Large intestine (tissue), 3 donors: ENCODE data around the gene TECPR2. TPM values are rescaled to one million over a fixed set of nuclear protein-coding genes. Genes with fewer than 3 reads are reported as not detected.
"Not testable (repeated sequence)": the region's sequence is repeated elsewhere in the genome, so short reads cannot be mapped to it uniquely, and the experiment has no call there.

Experiments used
- DNase-seq, 2 donors: peaks; one replicate each; pipeline versions ENCODE4 v3.0.0 to v3.0.0-alpha.2; 2013
- H3K27ac ChIP-seq: one replicate; pipeline ENCODE4 v1.5.1; 2013; ENCODE audit warnings: low read length
- H3K27me3 ChIP-seq: 2 replicates; pipeline ENCODE4 v1.6.1; 2013; ENCODE audit warnings: low read length; ENCODE audit not compliant: control insufficient read depth, insufficient read depth
- H3K36me3 ChIP-seq: 2 replicates; pipeline ENCODE4 v1.6.1; 2013; ENCODE audit warnings: low read length; ENCODE audit not compliant: control insufficient read depth, insufficient read depth
- H3K4me1 ChIP-seq: one replicate; pipeline ENCODE4 v1.6.1; 2013; ENCODE audit warnings: low read length; ENCODE audit not compliant: control insufficient read depth, insufficient read depth
- H3K4me3 ChIP-seq: one replicate; pipeline ENCODE4 v1.5.1; 2013; ENCODE audit warnings: low read length
- H3K9me3 ChIP-seq: one replicate; pipeline ENCODE4 v1.6.1; 2013; ENCODE audit warnings: mild to moderate bottlenecking, low read depth, low read length, moderate library complexity; ENCODE audit not compliant: control insufficient read depth
- WGBS: methylation state at CpG from one replicate; pipeline ENCODE4 v1.1.5; 2013; ENCODE audit warnings: low lambda C conversion rate; ENCODE audit not compliant: insufficient coverage; 5-methylcytosine and 5-hydroxymethylcytosine counted together
- polyA plus RNA-seq: library from polyadenylated mRNA; unstranded; fragments of 120-200 nt; gene quantifications from one replicate; pipeline ENCODE4 v1.2.1, GENCODE V29; 2013

TECPR2 gene
- polyA plus RNA-seq, 1 donor: 10.6 TPM

GRCh38 chr14:102320033-102320660 lies 42.6 kb upstream of the TECPR2 start:
- DNase-seq: peak in 1 of 2 donors; percentile 64
- no peaks in the 10 kb centered on the region for H3K27me3 ChIP-seq
- H3K36me3 ChIP-seq: no peaks in the 10 kb centered on the region
- peaks cover 51% of the 10 kb centered on the region for H3K4me1 ChIP-seq
- peak overlapping the region; percentile 91 for H3K4me3 ChIP-seq
- no peaks in the 10 kb centered on the region for H3K9me3 ChIP-seq
- H3K27ac ChIP-seq: peak overlapping the region; percentile 94
- no CpG with 5 or more reads among the region's 30 CpGs for WGBS

GRCh38 chr14:102320671-102321455 lies 41.9 kb upstream of the TECPR2 start:
- 50% methylated on average over 1 of the region's 17 CpGs for WGBS
- peak overlapping the region; percentile 94 for H3K27ac ChIP-seq
- peaks cover under 1% of the 10 kb centered on the region for H3K36me3 ChIP-seq
- peaks cover 51% of the 10 kb centered on the region for H3K4me1 ChIP-seq
- peak in 1 of 2 donors; percentile 71 for DNase-seq
- H3K27me3 ChIP-seq: no peaks in the 10 kb centered on the region
- H3K9me3 ChIP-seq: no peaks in the 10 kb centered on the region
- peak overlapping the region; percentile 91 for H3K4me3 ChIP-seq

- H3K27me3 ChIP-seq: no peaks in the 10 kb centered on the region
- H3K36me3 ChIP-seq: peaks cover 9% of the 10 kb centered on the region
- WGBS: 24% methylated on average over 2 of the region's 12 CpGs
- H3K4me3 ChIP-seq: peak overlapping the region; percentile 2
- H3K27ac ChIP-seq: peak overlapping the region; percentile 94
- H3K4me1 ChIP-seq: peaks cover 47% of the 10 kb centered on the region
- peak; percentile 81 to 92 for DNase-seq
- no peaks in the 10 kb centered on the region for H3K9me3 ChIP-seq
These were observed 41.0 kb upstream of the TECPR2 start for GRCh38 chr14:102321456-102322422.

GRCh38 chr14:102323102-102323501 lies 39.6 kb upstream of the TECPR2 start:
- Histone ChIP-seq H3K4me3 (no peak overlapping the region), H3K36me3 (peaks cover 11% of the 10 kb centered on the region), H3K4me1 (peaks cover 42% of the 10 kb centered on the region), H3K27me3 (no peaks in the 10 kb centered on the region), H3K27ac (peak overlapping the region; percentile 94), H3K9me3 (no peaks in the 10 kb centered on the region)
- DNase-seq: peak in 1 of 2 donors; percentile 41
- WGBS: 62% methylated on average over 2 of the region's 8 CpGs

- no CpG with 5 or more reads among the region's 9 CpGs for WGBS
- DNase-seq: no peak
- Histone ChIP-seq H3K9me3 (no peaks in the 10 kb centered on the region), H3K4me3 (no peak overlapping the region), H3K4me1 (peaks cover 27% of the 10 kb centered on the region), H3K27me3 (no peaks in the 10 kb centered on the region), H3K27ac (no peak overlapping the region), H3K36me3 (peaks cover 11% of the 10 kb centered on the region)
These were observed 36.9 kb upstream of the TECPR2 start for GRCh38 chr14:102325791-102326345.

GRCh38 chr14:102326583-102326982 lies 36.2 kb upstream of the TECPR2 start:
- H3K27me3 ChIP-seq: no peaks in the 10 kb centered on the region
- WGBS: no CpG with 5 or more reads among the region's 14 CpGs

GRCh38 chr14:102329381-102329780 lies 33.4 kb upstream of the TECPR2 start:
- no CpG with 5 or more reads among the region's 6 CpGs for WGBS
- H3K27me3 ChIP-seq, DNase-seq, H3K4me3 ChIP-seq, H3K9me3 ChIP-seq, H3K4me1 ChIP-seq, H3K27ac ChIP-seq: not testable (repeated sequence)
- H3K36me3 ChIP-seq: peaks cover 28% of the 10 kb centered on the region

More at GRCh38 chr14:102326583-102326982, 36.2 kb upstream of the TECPR2 start:
- Histone ChIP-seq H3K4me3 (no peak overlapping the region), H3K27ac (no peak overlapping the region), H3K4me1 (peaks cover 20% of the 10 kb centered on the region), H3K36me3 (peaks cover 13% of the 10 kb centered on the region), H3K9me3 (no peaks in the 10 kb centered on the region)
- no peak for DNase-seq

- H3K27ac ChIP-seq: no peak overlapping the region
- WGBS: 100% methylated on average over 1 of the region's 8 CpGs
- no peaks in the 10 kb centered on the region for H3K27me3 ChIP-seq
- no peak overlapping the region for H3K4me3 ChIP-seq
- no peaks in the 10 kb centered on the region for H3K4me1 ChIP-seq
- no peaks in the 10 kb centered on the region for H3K9me3 ChIP-seq
- H3K36me3 ChIP-seq: peaks cover 40% of the 10 kb centered on the region
- DNase-seq: no peak
These were observed 31.9 kb upstream of the TECPR2 start for GRCh38 chr14:102330806-102331205.

- Histone ChIP-seq H3K4me1 (no peaks in the 10 kb centered on the region), H3K27ac (no peak overlapping the region), H3K4me3 (no peak overlapping the region), H3K36me3 (peaks cover 40% of the 10 kb centered on the region), H3K9me3 (no peaks in the 10 kb centered on the region), H3K27me3 (no peaks in the 10 kb centered on the region)
- no peak for DNase-seq
- 90% methylated on average over 3 of the region's 7 CpGs for WGBS
These were observed 29.4 kb upstream of the TECPR2 start for GRCh38 chr14:102333390-102333789.
